Measurements from ENCODE around the gene KCTD20. TPM values are rescaled to one million over a fixed set of nuclear protein-coding genes. Genes with fewer than 3 reads are reported as not detected.

KCTD20 gene
- total and polyA plus RNA-seq, 9 of the 15 experiments (the other 6 are each of a cell fraction or from before 2014, with no cell fraction given), result 28.9 to 160 (median 70.6) TPM

- TF ChIP-seq CREB3L1 (IDR thresholded peaks at IDR 0.05; ENCODE audit: borderline replicate concordance, low read depth) (no peak), TRIM24 (IDR thresholded peaks at IDR 0.05) (peak; percentile 76 to 89), ELK1 (CRISPR knock-in tag; IDR thresholded peaks at IDR 0.05) (no peak), SMC3 (conservative IDR thresholded peaks at IDR 0.05; ENCODE audit: insufficient read depth, low read depth, low read length) (no peak), ARNT (IDR thresholded peaks at IDR 0.05) (peak in 1 of 2 experiments; percentile 83; a peak in 2 of 4 replicates), CAMTA2 (CRISPR knock-in tag; conservative IDR thresholded peaks at IDR 0.05) (no peak), RAD51 (IDR thresholded peaks at IDR 0.05; ENCODE audit: borderline replicate concordance, low read depth) (0 out of 2 replicates have a peak, but pooled peaks have one; percentile 10), RBM15 (IDR thresholded peaks at IDR 0.05; ENCODE audit: insufficient read depth, low read length) (no peak), ZNF551 (CRISPR knock-in tag; IDR thresholded peaks at IDR 0.05) (no peak), MYBL2 (IDR thresholded peaks at IDR 0.05; ENCODE audit: low read depth) (no peak), MYBL2 (CRISPR knock-in tag; IDR thresholded peaks at IDR 0.05; ENCODE audit: borderline replicate concordance) (no peak), HBP1 (CRISPR knock-in tag; IDR thresholded peaks at IDR 0.05) (no peak), ZNF174 (CRISPR knock-in tag; IDR thresholded peaks at IDR 0.05) (no peak), NR2F6 (CRISPR knock-in tag; IDR thresholded peaks at IDR 0.05) (no peak), NELFE (IDR thresholded peaks at IDR 0.05; ENCODE audit: insufficient read depth, insufficient read length) (no peak), ZNF655 (CRISPR knock-in tag; IDR thresholded peaks at IDR 0.05) (no peak), ETV1 (tag; conservative IDR thresholded peaks at IDR 0.05; ENCODE audit: low read depth) (peak; percentile 68), BRF2 (IDR thresholded peaks at IDR 0.05; ENCODE audit: borderline replicate concordance, insufficient read depth, insufficient read length) (no peak), CEBPG (CRISPR knock-in tag; IDR thresholded peaks at IDR 0.05) (no peak), CEBPG (tag; conservative IDR thresholded peaks at IDR 0.05 in 1 of 2, IDR thresholded peaks at IDR 0.05 in 1 of 2) (no peak), HES1 (IDR thresholded peaks at IDR 0.05; ENCODE audit: low read depth) (0 out of 2 replicates have a peak, but pooled peaks have one; percentile 68), POLR2A (conservative IDR thresholded peaks at IDR 0.05) (no peak), SREBF1 (IDR thresholded peaks at IDR 0.05; ENCODE audit: borderline replicate concordance, low read depth, low read length) (no peak)
Measured at GRCh38 chr6:36478051-36478526, 35.3 kb downstream of the KCTD20 start (continued).
